Measurements from ENCODE around the gene BTBD1. TPM values are rescaled to one million over a fixed set of nuclear protein-coding genes. Genes with fewer than 3 reads are reported as not detected.
"Not testable (repeated sequence)": the region's sequence is repeated elsewhere in the genome, so short reads cannot be mapped to it uniquely, and the experiment has no call there.

The BTBD1 gene
- total RNA-seq, 2 experiments from 2014 or later = 52.9 to 53.3 TPM

DNA sequence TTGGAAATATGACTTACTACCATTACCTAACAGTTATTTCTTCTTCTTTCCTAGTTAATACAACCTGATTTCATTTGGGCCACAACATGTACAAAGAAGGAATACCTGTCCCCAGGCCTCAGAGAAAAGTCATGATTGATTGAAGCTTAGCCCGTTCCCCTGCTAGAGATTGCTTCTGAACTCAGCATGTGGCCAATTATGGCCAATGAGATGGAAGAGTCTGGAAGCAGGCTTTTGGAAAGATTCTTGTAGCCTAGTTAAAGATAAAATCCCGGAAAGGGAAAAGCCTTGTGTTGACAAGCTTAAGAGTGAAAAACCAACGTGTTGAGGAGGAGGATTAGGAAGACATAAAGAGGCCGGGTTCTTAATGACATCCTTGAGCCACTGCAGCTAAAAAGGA lies 23.4 kb upstream of the BTBD1 start:
- Mint-ChIP-seq H3K4me1 (ENCODE audit: low read depth) (peaks cover 6% of the 10 kb centered on the region), H3K4me3 (no peak overlapping the region), H3K36me3 (no peaks in the 10 kb centered on the region), H3K27me3 (peaks cover 10% of the 10 kb centered on the region), H3K9me3 (no peaks in the 10 kb centered on the region), H3K27ac (no peak overlapping the region)
- DNase-seq = no peak
- ChIA-PET POLR2A (interaction anchor here (0.6 kb wide), 1 partner anchor 536 kb away, joined by 4 read pairs; no protein-coding TSS in a partner anchor), CTCF (interaction anchor here (1.3 kb wide), 1 partner anchor 9 kb away, joined by 4 read pairs; no protein-coding TSS in a partner anchor)
- intact Hi-C loops (cut with micrococcal nuclease) = no loop called here

- no peak overlapping the region for H3K4me3 Mint-ChIP-seq
- H3K27ac Mint-ChIP-seq = no peak overlapping the region
- no peak for DNase-seq
- H3K27me3 Mint-ChIP-seq = peaks cover 16% of the 10 kb centered on the region
- POLR2A ChIA-PET = no interaction called here
- H3K4me1 Mint-ChIP-seq (ENCODE audit: low read depth) = peaks cover 6% of the 10 kb centered on the region
- CTCF ChIA-PET = no interaction called here
- H3K36me3 Mint-ChIP-seq = no peaks in the 10 kb centered on the region
- no peaks in the 10 kb centered on the region for H3K9me3 Mint-ChIP-seq
- intact Hi-C loops (cut with micrococcal nuclease) = no loop called here
Measured at GRCh38 chr15:83088876-83089275, 21.8 kb upstream of the BTBD1 start.

- no peaks in the 10 kb centered on the region for H3K9me3 Mint-ChIP-seq
- no peak overlapping the region for H3K27ac Mint-ChIP-seq
- H3K4me3 Mint-ChIP-seq = no peak overlapping the region
- ChIA-PET POLR2A (no interaction called here), CTCF (interaction anchor here (0.6 kb wide), 1 partner anchor 33 kb away, joined by 3 read pairs; no protein-coding TSS in a partner anchor)
- H3K27me3 Mint-ChIP-seq = peaks cover 17% of the 10 kb centered on the region
- DNase-seq = no peak
- H3K36me3 Mint-ChIP-seq = no peaks in the 10 kb centered on the region
- intact Hi-C loops (cut with micrococcal nuclease) = no loop called here
- peaks cover 6% of the 10 kb centered on the region for H3K4me1 Mint-ChIP-seq (ENCODE audit: low read depth)
Measured at GRCh38 chr15:83087576-83087975, 20.5 kb upstream of the BTBD1 start.

DNA sequence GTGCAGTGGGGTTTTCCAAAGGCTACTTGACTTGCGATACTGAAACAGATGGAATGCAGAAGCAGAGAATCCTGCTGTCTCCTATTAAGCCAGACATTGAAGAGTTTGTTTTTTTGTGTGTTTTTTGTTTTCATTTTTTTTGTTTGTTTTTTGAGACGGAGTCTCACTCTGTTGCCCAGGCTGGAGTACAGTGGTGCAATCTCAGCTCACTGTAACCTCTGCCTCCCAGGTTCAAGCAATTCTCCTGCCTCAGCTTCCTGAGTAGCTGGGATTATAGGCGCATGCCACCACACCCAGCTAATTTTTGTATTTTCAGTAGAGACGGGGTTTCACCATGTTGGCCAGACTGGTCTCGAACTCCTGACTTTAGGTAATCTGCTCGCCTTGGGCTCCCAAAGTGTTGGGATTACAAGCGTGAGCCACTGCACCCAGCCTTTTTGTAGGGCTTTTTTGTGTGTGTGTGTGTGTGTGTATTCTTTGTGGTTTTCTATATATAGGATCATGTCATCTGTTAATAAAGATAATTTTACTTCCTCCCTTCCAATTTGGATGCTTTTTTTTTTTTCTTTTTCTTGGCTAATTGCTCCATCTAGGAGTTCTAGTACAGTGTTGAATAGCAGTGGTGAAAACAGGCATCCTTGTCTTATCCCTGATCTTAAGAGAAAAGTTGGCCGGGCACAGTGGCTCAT lies 19.0 kb upstream of the BTBD1 start:
- intact Hi-C loops (cut with micrococcal nuclease); H3K4me3 Mint-ChIP-seq: not testable (repeated sequence)

DNA sequence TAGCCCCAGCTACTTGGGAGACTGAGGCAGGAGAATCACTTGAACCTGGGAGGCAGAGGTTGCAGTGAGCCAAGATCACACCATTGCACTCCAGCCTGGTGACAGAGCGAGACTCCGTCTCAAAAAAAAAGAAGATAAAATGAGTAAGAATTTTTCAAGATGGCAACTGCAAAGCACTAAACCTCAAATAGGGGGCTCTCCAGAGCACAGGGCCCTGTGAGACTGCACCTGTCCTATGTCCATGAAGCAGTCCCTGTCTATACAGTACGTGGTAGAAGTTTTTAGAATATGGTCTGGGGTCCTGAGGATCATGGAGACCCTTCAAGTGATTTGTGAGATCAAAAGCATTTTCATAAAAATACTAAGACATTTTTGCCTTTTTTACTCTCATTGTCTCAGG lies 18.4 kb upstream of the BTBD1 start:
- H3K4me1 Mint-ChIP-seq (ENCODE audit: low read depth); DNase-seq; H3K9me3 Mint-ChIP-seq; POLR2A ChIA-PET; intact Hi-C loops (cut with micrococcal nuclease); H3K36me3 Mint-ChIP-seq; H3K4me3 Mint-ChIP-seq; CTCF ChIA-PET; H3K27ac Mint-ChIP-seq: not testable (repeated sequence)
- peaks cover 17% of the 10 kb centered on the region for H3K27me3 Mint-ChIP-seq

More for the DNA sequence above, 19.0 kb upstream of the BTBD1 start:
- H3K27me3 Mint-ChIP-seq = peaks cover 17% of the 10 kb centered on the region
- H3K27ac Mint-ChIP-seq; H3K36me3 Mint-ChIP-seq; H3K4me1 Mint-ChIP-seq (ENCODE audit: low read depth); POLR2A ChIA-PET; H3K9me3 Mint-ChIP-seq; CTCF ChIA-PET; DNase-seq: not testable (repeated sequence)

DNA sequence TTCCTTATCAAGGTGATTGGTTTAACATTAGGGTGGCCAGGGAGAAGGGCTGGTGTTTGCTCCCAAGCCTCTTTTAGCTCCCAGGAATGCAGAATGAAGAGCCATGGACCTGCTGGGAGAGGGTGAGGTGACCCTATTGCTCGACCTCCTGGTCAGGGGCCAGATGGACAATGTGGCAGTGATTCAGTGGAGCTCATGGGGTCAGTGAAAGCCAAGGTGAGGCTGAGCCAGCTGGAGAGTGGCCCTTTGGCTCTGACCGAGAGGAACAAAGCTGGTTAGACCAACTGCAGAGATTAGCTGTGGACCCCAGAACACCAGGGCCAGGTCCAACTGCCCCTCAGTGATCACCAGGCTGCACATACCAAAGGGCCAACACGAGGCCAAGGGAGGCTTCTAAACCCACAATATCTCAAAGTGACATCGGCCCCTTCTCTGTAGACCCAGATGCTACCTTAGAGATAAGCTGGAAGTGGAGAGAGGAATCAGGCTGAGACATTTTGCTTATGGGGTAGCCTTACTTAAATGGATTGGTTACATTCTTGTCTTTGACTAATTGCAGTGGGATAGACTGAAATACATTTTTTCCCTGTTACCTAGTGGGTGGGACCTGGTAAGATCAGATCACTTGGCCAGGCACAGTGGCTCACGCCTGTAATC lies 15.8 kb upstream of the BTBD1 start:
- no peaks in the 10 kb centered on the region for H3K36me3 Mint-ChIP-seq
- peaks cover 2% of the 10 kb centered on the region for H3K4me1 Mint-ChIP-seq (ENCODE audit: low read depth)
- CTCF ChIA-PET = no interaction called here
- H3K9me3 Mint-ChIP-seq = no peaks in the 10 kb centered on the region
- H3K27me3 Mint-ChIP-seq = peaks cover 23% of the 10 kb centered on the region
- no peak for DNase-seq
- no peak overlapping the region for H3K4me3 Mint-ChIP-seq
- intact Hi-C loops (cut with micrococcal nuclease) = no loop called here
- POLR2A ChIA-PET = no interaction called here
- H3K27ac Mint-ChIP-seq = no peak overlapping the region

GRCh38 chr15:83081256-83082014 lies 14.4 kb upstream of the BTBD1 start:
- CTCF ChIA-PET = interaction anchor here (1.4 kb wide), 1 partner anchor 9 kb away, joined by 4 read pairs; no protein-coding TSS in a partner anchor
- Mint-ChIP-seq H3K27ac (no peak overlapping the region), H3K36me3 (no peaks in the 10 kb centered on the region), H3K4me1 (ENCODE audit: low read depth) (peaks cover 2% of the 10 kb centered on the region), H3K27me3 (peaks cover 27% of the 10 kb centered on the region), H3K4me3 (no peak overlapping the region), H3K9me3 (no peaks in the 10 kb centered on the region)
- intact Hi-C loops (cut with micrococcal nuclease) = no loop called here
- no peak for DNase-seq
- POLR2A ChIA-PET = no interaction called here

DNA sequence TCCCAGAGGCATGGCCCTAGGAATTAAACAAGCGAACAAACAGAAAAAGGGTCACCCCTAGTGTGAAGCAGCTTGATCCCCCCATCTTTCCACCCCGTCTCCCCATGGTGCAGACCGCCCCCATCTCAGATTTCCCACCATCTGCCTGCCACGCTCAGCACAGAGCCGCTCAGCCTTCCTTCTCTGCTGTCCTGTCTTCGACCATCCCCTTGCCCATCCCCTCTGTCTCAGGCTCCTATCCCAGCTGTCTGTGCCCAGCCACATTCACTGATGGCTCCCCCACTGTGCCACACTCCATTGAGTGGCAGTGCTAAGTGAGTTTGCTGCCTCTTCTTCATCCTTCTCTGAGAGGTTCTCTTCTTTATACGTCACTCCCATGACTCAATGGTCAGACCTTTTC lies 11.7 kb upstream of the BTBD1 start:
- H3K9me3 Mint-ChIP-seq = peaks cover 11% of the 10 kb centered on the region
- CTCF ChIA-PET = no interaction called here
- no peak for DNase-seq
- no peak overlapping the region for H3K27ac Mint-ChIP-seq
- intact Hi-C loops (cut with micrococcal nuclease) = no loop called here
- H3K36me3 Mint-ChIP-seq = peaks cover 4% of the 10 kb centered on the region
- POLR2A ChIA-PET = no interaction called here
- H3K27me3 Mint-ChIP-seq = peaks cover 27% of the 10 kb centered on the region
- H3K4me1 Mint-ChIP-seq (ENCODE audit: low read depth) = peaks cover 2% of the 10 kb centered on the region
- no peak overlapping the region for H3K4me3 Mint-ChIP-seq

GRCh38 chr15:83077491-83078230 lies 10.6 kb upstream of the BTBD1 start:
- ChIA-PET CTCF (interaction anchor here (0.5 to 0.7 kb wide), 2 partner anchors 171 to 627 kb away, joined by 3 read pairs; no protein-coding TSS in a partner anchor), POLR2A (interaction anchor here (0.6 kb wide), 1 partner anchor 109 kb away, joined by 4 read pairs; no protein-coding TSS in a partner anchor)
- H3K4me1 Mint-ChIP-seq (ENCODE audit: low read depth) = peaks cover 2% of the 10 kb centered on the region
- no peak overlapping the region for H3K4me3 Mint-ChIP-seq
- peaks cover 16% of the 10 kb centered on the region for H3K9me3 Mint-ChIP-seq
- intact Hi-C loops (cut with micrococcal nuclease) = no loop called here
- no peak for DNase-seq
- H3K27me3 Mint-ChIP-seq = peaks cover 25% of the 10 kb centered on the region
- H3K36me3 Mint-ChIP-seq = peaks cover 9% of the 10 kb centered on the region
- no peak overlapping the region for H3K27ac Mint-ChIP-seq

- H3K27me3 Mint-ChIP-seq, H3K27ac Mint-ChIP-seq: not testable (repeated sequence)
- peak overlapping the region; percentile 26 for H3K4me3 Mint-ChIP-seq
- DNase-seq = peak; percentile 46
- peaks cover 27% of the 10 kb centered on the region for H3K4me1 Mint-ChIP-seq (ENCODE audit: low read depth)
- peaks cover 16% of the 10 kb centered on the region for H3K9me3 Mint-ChIP-seq
- peaks cover 15% of the 10 kb centered on the region for H3K36me3 Mint-ChIP-seq
- ChIA-PET POLR2A (interaction anchor here (0.6 kb wide), 1 partner anchor 56 kb away, joined by 3 read pairs; no protein-coding TSS in a partner anchor), CTCF (interaction anchor here (1.7 kb wide), 1 partner anchor 57 kb away, joined by 4 read pairs; the partner anchor contains the start of gene C15orf40)
- intact Hi-C loops (cut with micrococcal nuclease) = loop anchor here (5.0 kb wide), 1 partner anchor 38 kb away; the partner anchor contains the start of gene TM6SF1
Measured at GRCh38 chr15:83069211-83069642, 2.2 kb upstream of the BTBD1 start.

DNA sequence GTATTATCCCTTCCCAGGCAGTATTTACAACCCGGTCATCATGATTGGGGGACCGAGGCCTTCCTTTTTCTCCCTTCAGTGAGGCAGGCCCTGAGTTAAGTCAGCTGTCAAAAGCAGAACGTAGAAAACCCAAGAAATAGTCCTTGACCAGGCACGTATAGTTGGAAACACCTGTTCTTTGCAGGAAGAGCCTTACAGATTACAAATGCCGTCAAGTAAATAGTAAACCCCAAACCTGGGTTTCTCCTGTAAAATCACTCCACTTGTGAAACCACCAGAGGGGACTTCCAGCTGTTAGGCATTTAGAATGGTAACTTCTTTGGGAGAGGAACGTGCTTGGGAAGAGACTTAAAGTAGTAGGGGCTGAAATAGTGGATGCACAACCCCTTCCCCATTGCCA lies 1.0 kb upstream of the BTBD1 start:
- Mint-ChIP-seq H3K27me3 (no peaks in the 10 kb centered on the region), H3K4me1 (ENCODE audit: low read depth) (peaks cover 27% of the 10 kb centered on the region), H3K27ac (peak overlapping the region; percentile 62), H3K36me3 (peaks cover 10% of the 10 kb centered on the region), H3K4me3 (peak overlapping the region; percentile 43), H3K9me3 (peaks cover 9% of the 10 kb centered on the region)
- ChIA-PET CTCF (interaction anchor here (0.7 to 1.7 kb wide), 2 partner anchors 56 to 133 kb away, joined by 3 to 4 read pairs; partner anchors contain the start of gene C15orf40), POLR2A (interaction anchor here (1.0 kb wide), 1 partner anchor 22 kb away, joined by 3 read pairs; no protein-coding TSS in a partner anchor)
- DNase-seq = no peak
- intact Hi-C loops (cut with micrococcal nuclease) = loop anchor here (5.0 kb wide), 1 partner anchor 39 kb away; the partner anchor contains the start of gene TM6SF1
